ENCODE data around the gene CAMTA1.

GRCh38 chr1:7636795-7637526 is 851.7 kb downstream of the CAMTA1 start:
- TF ChIP-seq CTCF (conservative IDR thresholded peaks at IDR 0.05; ENCODE audit: low read length) (no peak), EZH2phosphoT487 (IDR thresholded peaks at IDR 0.05; ENCODE audit: borderline replicate concordance, low read depth, low read length) (no peak)
